Stimulated activated CD8-positive, alpha-beta memory T cell treated with anti-CD3 and anti-CD28 coated beads, Interleukin-15, amount 100 ng/mL, for 24 hours (primary cell): ENCODE measurements around the gene PEX11B.

Experiments used
- DNase-seq: peaks from one replicate; pipeline ENCODE4 v3.0.0-alpha.2; 2020; ENCODE audit warnings: low read depth

Gene PEX11B, protein sequence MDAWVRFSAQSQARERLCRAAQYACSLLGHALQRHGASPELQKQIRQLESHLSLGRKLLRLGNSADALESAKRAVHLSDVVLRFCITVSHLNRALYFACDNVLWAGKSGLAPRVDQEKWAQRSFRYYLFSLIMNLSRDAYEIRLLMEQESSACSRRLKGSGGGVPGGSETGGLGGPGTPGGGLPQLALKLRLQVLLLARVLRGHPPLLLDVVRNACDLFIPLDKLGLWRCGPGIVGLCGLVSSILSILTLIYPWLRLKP

DNA sequence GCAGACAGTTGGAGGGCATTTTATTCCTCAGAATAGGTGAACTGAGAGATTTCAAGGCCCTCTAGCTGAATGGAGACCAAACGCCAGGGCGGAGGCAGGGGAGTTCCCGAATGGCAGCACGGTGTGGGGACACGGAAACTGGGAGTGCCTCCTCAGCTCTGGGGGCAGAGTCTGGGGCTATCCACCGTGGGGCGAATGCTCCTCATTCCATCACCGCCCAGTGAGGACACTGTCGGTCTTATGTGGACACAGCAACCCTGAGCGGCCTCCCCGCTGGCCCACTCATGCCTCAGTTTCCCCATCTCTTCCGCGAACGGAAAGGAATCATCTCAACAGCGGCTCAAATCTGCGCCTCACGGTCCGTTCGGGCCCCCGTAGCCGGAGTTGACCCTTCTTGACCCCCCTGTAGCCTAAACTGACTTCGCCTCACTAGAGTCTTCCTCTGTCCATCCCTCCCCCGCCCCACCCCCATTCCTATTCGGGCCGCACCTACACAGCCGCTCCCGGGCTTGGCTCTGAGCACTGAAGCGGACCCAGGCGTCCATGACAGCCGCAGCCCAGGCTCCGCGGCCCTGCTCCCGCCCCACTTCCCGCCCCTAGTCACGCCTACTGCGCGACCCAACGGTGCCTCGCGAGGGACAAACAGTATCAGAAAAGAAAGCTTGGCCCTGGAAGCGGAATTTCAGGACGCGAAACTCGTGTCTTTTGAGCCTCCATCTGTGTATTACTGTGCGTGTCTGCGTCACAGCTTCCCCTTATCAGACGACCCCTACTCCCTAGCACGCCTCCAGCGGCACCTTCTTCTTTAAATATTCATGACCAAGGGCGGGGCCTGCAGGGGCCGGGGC is at the start of gene PEX11B:
Gene PEX11B, minus strand, starts transcription at position 574 of the 848 bp plus-strand sequence. Its CDS starts 29 bp downstream, at position 545.
- peak; percentile 77 for DNase-seq

DNA sequence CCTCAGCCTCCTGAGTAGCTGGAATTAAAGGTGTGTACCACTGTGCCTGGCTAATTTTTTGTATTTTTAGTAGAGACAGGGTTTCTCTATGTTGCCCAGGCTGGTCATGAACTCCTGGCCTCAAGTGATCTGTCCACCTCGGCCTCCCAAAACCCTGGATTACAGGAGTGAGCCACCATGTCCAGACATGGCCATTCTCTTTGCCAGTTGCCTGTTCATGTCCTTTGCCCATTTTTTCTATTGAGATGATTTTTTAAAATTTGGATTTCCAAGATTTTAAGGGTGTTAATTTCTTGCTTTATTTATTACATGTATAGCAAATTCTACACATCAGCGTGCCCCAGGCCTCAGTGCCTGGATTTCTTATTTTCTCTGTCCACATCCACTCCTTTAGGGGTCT is 48.8 kb upstream of the PEX11B start:
- no peak for DNase-seq

DNA sequence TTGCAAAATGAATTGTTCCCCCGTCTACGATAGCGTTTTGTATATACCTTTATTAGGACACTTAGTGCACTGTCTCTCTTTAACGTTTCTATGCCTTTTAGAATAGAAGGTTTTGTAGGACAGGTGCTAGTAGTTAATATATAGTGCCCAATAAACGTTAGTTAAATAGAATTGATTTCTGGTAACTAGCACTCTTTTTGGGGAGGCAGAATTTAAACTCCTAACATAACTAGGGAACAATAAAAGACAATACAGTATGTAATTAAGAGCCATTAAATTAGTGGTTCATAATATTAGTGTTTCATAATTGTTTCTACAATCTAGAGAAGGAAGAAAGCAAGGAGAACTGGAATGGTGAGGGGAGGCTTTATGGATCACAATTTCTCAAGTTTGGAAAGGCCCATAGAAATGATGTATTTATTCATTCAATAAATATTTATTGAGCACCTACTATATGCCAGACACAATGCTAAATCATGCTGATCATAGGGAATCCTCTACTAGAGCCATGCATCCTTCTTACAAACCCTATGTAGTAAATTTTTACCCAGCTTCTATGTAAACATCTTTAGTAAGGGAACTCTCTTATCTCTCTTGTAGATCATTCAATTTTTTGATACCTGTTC is 46.7 kb upstream of the PEX11B start:
- DNase-seq, result no peak

DNA sequence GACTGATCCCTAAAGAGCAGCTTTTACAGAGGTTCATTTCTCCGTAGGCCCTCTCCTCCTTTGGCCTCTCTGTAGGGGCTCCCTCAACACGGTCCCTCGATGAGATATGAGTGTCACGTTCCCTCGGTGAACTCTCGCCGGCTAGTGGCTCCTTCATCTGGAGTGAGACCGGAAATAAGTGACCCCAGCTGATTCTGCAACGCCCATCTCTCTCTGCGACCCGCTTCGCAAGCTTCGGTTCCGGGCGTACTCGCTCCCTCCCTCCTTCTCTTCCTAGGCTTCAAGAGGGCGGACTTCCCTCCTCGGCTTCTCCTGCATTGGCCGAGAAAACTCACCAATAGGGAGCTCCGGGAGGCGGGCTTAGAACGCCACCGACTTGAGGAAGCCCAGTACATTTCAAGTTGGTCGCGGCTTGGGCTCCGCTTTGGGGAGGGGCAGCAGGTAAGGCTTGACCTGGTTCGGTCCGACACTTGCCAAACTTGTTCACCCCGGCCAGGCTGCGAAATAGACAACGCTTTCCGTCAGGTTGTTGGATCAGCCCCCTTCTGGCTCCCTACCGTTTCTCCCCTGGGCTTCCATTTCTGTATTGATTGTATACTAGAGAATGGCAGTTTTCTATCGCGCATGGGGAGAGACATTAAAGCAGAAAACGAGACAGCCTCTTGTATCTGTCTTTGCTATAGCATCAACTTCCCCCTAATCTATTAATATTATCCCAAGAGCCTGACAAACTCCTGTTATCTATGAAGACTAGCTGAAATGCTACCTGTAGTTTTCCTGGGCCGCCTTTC is 46.0 kb upstream of the PEX11B start, which contains the start of the genes ANKRD34A and POLR3GL:
Gene ANKRD34A, minus strand, starts transcription at position 248 of the 791 bp plus-strand sequence. CDS start 2,816 bp downstream, outside the sequence.
Gene POLR3GL, plus strand, starts transcription at position 363 of the 791 bp plus-strand sequence. CDS start 10,176 bp downstream, outside the sequence.
- DNase-seq, result peak; percentile 69

DNA sequence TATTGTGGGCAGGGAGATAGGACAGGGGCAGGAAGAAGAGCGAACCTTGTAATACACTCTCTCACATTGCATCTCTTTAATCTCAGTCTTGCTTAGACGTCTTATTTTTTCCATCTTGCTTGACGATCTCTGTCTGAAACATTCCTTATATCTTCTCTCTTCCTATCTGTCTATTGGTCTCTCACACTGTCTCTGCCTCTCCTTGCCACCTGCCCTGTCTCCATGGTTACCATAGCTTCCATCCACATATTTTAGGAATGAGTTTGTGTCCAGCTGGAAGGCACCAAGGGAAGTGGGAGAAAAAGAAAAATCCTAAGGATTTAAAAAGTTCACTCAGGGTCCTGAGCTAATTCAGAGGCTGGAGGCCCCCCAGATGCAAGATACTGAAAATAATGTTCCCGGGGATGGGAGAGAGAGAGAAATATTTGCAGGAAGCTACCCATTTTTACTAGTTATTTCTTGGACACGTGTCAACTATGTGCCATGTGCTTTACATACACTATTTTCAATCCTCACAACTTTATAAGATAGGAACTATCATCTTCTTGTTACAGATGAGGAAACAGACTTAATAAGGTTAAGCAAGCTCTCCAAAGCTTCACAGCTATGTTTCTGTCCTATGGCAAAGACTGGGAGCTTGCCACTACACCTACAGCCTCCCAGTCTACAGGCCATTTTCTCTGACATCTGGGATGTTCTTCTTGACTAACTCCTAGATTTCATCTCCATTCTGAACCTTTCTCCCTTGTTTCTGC is 44.9 kb upstream of the PEX11B start:
- DNase-seq, result no peak

DNA sequence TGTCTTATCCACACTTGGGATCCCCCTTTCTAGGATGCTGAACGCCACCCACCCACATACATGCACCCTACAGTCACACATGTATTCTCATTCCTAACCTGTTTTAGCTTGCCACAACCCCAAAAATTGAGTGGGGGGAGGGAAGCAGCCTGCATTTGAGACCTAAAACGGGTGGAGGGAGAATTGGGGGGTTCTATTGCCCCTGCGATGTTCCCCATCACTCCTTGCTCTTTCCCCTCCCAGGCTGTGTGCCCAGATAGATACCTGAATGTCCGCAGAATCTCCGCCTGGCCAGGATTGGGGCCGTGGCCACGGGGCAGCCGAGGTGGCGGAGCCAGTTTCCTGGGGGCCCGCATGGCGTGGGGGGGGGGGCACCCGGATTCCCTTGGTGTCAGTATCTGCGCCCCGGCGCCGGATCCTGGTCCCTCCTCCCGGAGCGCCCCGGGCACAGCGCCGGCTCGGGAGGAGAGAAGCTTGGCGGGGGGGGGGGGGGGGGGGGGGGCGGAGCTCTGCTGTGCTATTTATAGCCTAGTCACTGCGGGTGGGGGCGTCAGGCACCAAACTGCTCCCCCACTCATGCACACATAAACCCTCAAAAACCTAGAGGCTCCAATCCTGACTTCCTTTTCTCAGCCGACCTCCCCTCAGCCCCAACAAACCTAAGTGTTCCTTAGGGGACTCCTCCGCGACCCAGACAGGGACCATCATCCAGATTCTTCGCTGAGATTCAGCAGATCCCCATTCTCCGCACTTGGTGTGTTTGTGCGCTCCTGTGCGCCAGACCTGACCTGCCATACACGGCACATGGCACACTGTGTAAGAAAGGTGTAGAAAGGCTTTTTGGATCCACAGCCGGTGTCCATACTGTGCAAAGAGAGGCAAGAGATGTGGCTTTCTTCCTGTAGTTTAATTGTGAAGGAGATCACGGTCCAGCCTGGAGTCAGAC is 43.9 kb upstream of the PEX11B start:
- DNase-seq, result no peak

DNA sequence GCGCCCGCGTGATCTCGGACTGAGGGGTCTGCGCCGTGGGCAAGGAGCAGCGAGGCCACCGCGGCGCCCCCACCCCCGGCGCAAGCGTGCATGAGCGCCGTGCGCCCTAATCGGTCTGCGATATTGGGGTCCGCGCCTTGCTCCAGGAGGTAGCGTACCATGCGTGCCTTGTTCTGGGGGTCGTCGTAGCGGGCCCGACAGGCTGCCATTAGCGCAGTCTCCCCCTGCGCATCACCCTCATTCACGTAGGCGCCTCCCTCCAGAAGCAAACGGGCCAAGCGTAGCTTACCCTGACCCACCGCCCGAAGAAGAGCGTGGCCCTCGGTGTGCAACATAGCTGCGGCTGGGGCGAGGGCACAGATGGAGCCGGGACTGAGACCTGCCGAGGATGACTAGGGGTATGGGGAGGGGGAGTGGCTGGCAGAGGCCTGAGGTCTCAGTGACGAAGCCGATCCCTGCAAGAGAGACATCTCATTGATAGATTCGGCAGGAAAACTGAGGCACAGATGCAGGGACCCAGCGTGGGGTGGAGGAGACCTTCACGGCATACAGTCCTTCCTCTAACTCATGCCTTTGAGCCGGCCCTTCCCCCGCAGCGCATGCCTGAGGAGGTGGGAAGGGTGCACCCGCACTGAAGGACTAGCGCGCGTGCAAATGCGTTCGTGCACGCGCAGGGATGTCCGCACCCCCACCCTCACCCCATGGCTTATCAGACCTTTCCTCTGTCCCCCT is 43.1 kb upstream of the PEX11B start:
- no peak for DNase-seq

DNA sequence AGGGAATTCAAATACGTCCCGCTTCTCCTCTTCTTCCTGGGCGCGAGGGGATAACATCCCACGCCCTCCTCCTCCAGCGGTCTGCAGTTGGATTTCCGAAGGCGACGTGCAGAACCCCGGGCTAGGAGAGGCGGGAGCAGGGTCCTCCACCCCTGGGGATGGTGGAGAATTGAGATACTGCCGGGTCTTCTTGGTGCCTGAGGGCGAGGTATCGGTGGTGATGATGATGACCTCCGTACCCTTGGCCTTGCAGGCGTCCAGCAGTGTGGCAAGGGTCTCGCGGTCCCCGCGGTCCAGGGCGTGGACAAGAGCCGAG is 42.5 kb upstream of the PEX11B start:
- DNase-seq, result no peak

DNA sequence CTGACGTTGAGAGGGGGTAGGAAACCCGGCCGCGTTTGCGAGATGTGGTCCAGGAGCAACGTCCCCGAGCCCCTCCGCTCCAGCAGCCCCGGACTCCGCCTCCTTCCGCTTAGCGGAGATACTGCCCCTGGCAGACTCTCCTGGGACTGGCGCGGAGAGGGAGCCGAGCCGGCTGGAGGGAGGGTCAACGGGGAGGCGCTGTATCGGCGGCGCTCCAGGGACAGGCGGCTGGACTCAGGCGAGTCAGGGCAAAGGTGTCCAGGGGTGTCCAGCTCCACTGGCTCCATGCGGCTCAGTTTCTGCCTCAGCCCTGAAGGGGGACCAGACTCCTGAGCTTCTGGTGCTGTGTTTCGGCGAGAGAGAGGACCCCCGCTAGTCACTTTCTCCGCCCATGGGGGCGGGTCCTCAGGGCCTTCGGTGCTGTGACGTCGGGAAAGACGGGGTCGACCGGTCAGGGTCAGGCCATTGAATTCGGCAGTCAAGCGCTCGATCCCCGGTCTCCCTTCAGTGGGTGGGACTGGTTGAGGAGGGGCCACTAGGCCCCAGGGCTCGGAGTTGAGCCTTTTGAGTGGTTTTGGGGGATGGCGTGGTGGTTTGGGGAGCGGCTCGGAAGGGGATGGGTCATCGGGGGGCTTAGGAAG is 42.1 kb upstream of the PEX11B start:
- no peak for DNase-seq

DNA sequence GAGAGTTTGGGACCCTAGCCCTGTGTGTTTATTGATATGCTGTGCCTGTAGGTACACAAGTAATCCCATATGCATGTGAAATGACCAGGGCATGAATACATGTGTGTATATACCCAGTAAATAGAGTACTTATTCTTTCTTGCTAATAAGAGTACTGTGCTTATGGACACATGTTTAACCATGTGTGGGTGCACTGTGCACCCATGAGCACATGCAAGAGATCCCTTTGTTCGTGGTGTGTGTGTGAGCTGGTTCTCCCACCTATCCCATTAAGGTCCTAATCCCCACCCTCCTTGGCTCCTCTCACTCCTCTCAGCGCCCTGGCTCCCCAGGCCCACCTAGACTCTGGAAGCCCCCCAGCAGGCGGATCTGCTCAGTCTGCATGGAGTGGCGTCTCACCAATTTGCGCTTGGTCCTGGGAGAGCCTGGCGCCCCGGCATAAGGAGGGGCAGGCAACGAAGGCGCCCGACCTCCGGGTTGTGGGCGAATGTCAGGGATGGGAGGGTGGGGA is 41.5 kb upstream of the PEX11B start:
- no peak for DNase-seq

DNA sequence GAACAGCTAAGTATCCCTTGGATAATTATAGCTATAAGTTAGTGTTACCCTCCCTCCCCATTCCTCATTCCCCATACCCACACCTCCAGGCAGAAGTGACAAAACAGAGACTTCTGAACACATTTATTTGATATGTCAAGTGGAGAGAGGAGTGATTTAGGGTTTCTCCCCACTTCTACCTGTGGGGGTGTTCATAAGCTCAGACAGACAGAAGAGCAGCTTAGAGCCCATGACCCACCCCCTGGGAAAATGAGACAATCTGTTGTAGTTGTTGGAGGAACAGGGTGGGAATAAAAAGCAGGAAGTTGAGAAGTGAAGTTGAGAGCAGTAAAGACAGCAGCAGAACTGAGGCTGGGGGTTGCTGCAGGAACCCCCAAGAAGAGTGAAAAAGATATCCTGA is 40.8 kb upstream of the PEX11B start:
- no peak for DNase-seq

DNA sequence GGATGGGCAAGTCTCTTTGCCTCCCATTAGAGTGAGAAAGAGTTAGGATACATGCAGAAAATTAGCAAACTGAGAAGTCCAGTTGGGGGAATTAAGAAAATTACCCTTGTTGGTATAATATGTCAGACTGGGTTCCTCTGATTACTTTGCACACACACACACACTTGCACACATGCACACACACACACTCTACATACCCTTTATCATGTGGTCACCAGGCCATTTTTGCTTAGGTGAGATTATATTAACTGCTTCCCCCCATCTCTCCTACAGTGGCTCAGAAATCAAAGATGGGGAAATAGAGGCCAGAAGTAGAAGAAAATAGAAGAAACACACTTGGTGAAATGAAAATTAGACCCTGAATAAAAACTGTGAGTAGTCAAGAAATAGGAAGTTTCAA is 40.2 kb upstream of the PEX11B start:
- DNase-seq, result no peak

DNA sequence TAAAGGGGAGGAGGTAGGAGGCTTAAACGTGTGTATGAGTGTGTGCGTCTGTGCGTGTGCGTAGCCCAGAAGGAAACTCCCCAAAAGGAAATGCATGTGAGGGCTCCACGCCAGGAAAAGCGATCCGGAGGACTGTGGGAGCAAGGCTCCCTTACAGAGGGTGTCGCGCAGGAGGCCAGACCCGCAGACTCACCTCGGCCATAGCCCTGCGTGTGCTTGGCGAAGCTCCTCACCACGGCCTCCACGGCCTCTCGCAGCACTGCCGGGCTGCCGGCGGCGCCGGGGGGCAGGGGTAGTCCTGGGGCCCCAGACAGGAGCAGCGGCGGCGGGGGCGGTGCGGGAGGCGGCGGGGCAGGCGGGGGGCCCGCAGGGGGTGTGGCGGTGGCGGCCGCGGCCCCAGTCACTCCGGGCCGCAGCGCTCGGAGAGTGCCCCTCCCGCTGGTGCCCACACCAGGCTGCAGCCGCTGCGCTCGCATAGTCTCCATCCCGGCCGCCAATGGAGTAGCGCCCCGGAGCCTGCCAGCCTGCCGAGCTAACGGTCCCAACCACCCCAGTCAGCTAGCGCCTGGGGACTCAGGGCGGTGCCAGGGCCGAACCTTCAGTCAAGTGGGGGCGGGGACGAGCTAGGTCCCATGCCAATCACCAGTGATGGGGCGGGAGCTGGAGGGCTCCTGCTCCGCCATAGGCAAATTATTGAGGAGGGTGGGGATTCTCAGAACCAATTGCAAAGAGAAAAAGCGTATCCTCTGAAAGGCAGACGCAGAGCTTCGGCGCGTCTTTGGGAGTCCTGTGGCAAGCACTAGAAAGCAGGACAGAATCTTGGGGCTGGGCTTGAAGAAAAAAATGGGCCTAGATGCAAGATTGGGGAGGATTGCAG is 39.2 kb upstream of the PEX11B start, which contains the start of gene LIX1L:
Gene LIX1L, minus strand, starts transcription at position 575 of the 877 bp plus-strand sequence. Its CDS starts 90 bp downstream, at position 485.
- peak; percentile 81 for DNase-seq

DNA sequence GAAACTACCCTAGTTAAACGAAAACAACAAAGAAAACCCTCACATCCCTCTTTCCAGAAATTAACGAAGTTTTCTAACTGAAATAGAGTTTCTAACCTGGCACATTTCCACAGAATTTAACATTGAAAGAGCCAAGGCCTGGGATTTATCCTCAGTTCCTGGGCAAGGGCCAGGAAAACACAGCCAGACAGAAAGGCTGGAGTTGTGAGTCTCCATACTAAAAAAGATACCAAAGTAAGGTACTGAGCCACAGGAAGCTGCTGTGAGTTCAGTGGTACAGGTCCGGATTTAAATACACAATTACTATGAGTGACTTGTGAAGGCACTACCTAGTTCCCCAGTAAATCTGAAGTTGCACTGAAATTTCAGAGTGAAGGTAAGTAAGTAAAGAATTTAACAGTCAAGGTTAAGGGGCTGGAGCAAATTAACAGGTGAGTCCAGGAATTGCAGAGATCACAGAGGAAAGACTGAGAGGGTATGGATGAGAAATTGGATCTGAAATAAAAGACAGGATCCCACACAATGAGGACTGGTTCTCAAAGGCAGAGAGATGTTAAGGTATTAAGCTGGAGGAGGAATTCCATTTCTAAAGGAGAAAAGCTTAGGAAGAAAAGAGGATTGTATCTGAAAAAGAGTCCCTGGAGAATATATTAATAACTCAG is 38.4 kb upstream of the PEX11B start:
- DNase-seq, result no peak

DNA sequence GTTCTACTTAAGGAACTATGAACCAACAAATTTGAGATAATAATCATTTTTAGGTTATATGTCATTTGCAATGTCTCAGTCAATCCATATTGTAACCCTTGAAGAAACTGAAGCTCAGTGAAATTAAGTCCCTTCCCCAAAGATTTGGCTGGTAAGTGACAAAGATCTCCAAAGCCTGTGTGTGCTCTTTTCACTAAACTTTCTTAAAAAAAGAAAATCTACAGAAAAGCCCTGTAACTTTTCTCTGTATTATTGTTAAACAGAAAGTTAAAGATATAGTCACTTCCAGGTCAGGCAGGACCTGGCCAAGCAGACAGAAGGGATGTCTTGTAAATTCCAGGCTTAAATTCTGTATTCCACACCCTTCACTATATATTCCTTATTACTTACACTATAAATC is 37.8 kb upstream of the PEX11B start:
- DNase-seq, result no peak

DNA sequence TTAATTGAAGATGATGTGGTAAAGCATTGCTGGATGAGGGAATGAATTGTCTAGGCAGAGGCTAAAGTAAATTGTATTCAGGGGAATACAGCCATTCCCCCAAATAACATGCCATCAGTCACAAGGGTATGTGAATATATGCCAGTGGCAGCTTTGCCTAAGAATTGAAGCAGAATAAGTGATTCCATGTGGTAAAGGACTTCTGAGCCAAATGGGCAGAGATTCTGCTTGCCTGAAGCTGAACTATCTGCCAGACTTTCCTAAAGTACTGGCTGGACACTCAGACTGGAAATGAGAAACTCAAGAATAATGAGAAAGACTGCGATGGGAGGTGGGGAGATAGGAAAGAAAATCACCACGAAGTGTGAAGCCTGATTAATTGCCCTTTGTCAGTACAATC is 36.9 kb upstream of the PEX11B start:
- no peak for DNase-seq

DNA sequence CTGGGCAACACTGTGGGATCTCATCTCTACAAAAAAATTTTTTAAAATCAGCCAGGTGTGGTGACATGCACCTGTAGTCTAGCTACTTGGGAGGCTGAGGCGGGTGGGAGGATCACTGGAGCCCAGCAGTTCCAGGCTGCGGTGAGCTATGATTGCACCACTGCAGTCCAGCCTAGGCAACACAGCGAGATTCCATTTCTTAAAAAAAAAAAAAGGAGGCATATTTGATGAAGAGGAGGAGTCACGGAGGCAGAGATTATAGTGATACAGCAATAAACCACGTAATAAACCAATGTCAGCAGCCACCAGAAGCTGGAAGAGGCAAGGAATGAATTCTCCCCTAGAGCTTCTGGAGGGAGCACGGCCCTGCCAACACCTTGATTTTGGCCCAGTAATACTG is 35.3 kb upstream of the PEX11B start:
- no peak for DNase-seq
